GDM1 (cell line): ENCODE data around the gene GABPA.
"Not testable (repeated sequence)": the region's sequence is repeated elsewhere in the genome, so short reads cannot be mapped to it uniquely, and the experiment has no call there.

Experiments used
- DNase-seq: peaks from one replicate; lab custom pipeline; 2025; lab: John Stamatoyannopoulos, UW

GABPA gene

GRCh38 chr21:25734904-25735645, at the start of gene GABPA, which contains the start of gene ATP5PF:
TSS of gene GABPA (plus strand) at chr21:25734972. CDS start at chr21:25741599, 6,627 bp downstream.
TSS of gene ATP5PF (minus strand) at chr21:25734904. CDS start at chr21:25729794, 5,110 bp downstream.
- DNase-seq, result peak; percentile 97

DNA sequence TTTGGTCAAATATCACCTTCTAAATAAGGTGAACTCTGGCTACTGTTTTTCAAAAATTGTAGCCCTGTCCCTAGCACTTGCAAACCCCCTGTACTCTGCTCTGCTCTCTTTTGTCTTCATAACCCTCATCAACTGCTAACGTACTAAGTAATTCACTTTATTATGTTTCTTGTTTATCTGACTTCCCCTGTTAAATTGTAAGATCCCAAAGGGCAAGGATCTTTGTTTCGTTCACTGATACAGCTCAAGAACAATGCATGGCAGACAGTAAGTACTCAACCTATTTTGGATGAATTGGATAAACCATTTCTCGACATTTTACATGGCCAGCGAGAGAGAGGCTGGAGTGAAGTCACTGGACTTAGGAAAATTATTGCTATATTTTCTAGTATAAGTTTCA, 47.0 kb upstream of the GABPA start:
- DNase-seq, result no peak

DNA sequence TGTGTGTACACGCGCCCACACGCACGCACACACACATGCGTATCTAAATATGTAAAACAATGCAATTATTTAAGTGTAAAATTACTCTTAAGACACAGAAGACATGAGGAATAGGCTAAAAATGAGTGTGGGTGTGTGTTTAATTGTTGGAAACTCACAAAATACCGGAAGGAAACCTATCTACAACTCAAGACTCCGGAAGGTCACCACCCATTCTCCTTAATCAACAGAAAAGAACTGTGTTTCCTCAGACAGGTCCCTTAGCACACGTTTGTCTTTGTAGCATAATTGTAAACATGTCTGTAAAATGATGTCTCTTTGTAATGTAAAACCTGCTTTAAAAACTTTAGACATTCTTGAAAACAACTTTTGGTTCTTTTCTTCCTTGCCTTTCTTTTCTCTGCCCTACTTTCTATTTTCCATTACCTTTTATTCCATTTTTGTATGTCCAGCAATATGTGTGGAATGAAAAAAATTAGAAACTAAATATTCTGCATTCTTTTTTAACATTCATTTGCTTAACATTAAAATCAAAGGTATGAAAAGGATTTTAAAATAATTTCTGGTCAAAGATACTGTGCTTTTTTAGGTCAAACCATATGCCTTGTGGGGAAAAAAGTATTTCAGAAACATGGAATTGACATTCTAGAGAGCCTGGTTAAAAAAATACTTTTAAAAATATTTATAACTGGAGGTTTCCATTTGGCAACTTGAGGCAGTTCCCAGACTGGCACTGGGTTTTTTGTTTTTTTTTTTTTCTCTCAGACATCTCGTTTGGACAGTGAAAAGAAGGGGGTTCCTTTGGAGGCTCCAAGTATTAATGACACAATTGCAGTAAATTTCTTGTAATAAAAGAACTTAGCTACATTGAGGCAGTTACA, 46.3 kb upstream of the GABPA start:
- DNase-seq, result no peak

GRCh38 chr21:25689226-25689625, 45.5 kb upstream of the GABPA start:
- DNase-seq, result no peak

DNA sequence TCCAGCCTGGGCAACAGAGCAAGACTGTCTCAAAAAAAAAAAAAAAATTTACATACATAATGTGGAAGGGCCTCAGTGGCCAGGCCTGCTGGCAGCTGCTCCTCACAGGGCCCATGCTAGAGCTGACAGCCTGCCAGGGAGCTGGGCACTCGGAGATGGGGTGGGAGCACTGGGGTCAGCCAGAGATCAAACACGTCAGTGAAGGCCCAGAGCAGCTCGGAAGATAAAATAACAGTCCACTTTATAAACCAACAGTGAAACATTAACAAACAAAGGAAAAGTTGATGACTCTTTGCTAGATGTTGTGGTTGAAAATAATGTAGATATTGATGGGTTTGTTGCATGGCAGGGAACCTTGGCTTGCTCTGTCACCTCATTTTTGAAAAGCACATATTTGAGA, 42.8 kb upstream of the GABPA start:
- no peak for DNase-seq

DNA sequence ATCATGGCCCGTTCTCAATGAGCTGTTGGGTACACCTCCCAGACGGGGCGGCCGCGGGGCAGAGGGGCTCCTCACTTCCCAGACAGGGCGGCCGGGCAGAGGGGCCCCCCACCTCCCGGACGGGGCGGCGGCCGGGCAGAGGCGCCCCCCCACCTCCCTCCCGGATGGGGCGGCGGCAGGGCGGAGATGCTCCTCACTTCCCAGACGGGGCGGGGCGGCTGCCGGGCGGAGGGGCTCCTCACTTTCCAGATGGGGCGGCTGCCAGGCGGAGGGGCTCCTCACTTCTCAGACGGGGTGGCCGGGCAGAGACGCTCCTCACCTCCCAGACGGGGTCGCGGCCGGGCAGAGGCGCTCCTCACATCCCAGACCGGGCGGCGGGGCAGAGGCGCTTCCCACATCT, 39.3 kb upstream of the GABPA start:
- DNase-seq, result not testable (repeated sequence)

DNA sequence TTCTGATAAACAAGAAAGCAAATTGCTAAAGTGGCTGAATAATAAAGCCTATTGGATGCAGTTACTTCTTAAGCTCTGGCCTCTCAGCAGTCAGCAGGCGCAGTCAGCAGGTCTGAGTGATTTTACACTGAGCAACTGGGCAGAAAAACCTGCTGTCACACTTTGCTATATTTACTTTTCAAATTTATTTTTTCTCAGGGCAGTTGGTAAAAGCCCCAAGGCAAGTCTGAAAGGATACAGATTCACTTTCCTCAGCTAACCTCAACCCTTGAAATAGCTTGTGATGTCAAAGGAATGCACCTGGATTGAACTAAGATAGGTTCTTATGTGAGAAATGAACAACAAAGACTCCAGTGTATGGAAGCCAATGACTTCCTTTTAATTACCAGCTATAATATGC, 34.0 kb upstream of the GABPA start:
- DNase-seq, result no peak

DNA sequence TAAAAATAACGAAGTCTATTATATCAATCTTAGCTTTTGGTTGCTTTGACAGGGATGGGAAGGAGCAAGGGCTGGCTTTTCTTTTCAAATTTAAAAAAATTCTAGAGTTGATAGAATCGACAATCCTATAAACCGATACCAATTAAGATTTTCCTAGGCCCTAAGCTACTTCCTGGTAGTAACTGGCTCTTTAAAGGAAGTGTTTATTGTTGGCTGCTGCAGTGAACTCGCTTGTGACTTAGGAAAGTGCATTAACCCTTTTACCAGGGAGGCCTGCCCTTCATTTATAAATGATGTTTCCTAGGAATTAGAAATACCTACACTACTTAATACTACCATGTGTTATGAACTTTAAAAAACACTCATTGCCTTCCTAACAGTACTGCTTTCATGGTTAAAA, 33.2 kb upstream of the GABPA start:
- no peak for DNase-seq

DNA sequence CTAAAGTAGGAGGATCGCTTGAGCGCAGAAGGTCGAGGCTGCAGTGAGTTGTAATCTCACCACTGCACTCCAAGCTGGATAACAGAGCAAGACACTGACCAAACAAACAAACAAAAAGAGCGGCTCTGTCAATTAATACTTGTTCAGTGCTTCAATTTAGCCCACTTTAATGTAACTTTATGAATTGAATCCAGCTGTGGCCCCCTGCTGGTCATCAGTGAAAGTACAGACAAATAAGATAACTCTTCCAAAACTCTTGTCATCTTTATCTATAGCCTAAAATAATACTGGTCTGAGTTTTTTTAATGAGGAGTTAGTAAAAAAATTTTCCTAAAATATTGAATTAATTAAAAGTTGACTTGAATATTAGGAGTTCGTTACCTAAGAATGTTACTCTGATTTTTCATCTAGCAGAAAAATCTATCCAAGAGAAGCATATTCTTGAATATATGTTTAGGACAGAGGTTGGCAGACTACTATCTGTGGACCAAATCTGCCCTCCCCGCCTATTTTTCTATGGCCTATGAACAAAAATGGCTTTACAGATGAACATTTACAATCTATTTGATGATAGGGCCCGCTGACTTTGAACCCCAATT, 26.2 kb upstream of the GABPA start:
- no peak for DNase-seq

GRCh38 chr21:25709684-25710265, 25.0 kb upstream of the GABPA start:
- DNase-seq, result no peak

DNA sequence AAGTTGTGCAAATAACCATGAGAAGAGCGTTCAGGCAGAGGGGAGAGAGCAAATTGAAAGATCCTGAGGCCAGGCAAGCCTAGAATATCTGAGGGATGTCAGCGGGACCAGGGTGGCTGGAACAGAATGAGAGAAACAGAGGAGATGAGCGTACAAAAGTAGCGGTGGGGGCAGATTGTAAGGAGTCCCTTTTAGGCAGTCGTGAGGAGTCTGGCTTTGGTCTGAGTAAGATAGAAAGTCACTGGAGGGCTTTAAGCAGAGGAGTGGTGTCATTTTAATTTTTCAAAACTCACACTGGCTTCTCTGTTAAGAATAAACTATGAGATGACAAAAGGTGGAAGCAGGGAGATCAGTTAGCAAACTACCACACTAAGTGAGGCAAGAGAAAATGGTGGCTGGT, 24.2 kb upstream of the GABPA start:
- no peak for DNase-seq

GRCh38 chr21:25714066-25714465, 20.7 kb upstream of the GABPA start:
- not testable (repeated sequence) for DNase-seq

- DNase-seq, result no peak
Observed at GRCh38 chr21:25717491-25718147, 17.2 kb upstream of the GABPA start.

- DNase-seq, result no peak
Observed at GRCh38 chr21:25721987-25722386, 12.8 kb upstream of the GABPA start.

DNA sequence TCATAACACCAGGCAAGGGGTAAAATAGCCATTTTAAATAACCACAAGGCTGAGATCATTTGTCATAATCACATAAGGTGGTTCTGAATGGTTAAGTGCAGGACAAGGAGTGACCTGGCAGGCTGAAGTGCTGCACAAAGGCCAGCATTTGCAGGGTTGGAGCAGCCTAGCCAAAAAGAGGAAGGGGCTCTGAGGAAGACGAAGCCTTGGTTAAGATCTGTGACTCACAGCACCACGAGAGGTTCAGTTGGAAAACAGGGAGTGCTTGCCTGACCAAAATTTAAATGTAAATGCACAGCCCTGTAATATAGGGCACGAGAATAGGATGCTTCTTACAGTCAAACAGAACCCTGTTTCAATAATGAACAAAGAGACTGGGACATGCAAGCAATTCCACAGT, 12.1 kb upstream of the GABPA start:
- peak; percentile 70 for DNase-seq

DNA sequence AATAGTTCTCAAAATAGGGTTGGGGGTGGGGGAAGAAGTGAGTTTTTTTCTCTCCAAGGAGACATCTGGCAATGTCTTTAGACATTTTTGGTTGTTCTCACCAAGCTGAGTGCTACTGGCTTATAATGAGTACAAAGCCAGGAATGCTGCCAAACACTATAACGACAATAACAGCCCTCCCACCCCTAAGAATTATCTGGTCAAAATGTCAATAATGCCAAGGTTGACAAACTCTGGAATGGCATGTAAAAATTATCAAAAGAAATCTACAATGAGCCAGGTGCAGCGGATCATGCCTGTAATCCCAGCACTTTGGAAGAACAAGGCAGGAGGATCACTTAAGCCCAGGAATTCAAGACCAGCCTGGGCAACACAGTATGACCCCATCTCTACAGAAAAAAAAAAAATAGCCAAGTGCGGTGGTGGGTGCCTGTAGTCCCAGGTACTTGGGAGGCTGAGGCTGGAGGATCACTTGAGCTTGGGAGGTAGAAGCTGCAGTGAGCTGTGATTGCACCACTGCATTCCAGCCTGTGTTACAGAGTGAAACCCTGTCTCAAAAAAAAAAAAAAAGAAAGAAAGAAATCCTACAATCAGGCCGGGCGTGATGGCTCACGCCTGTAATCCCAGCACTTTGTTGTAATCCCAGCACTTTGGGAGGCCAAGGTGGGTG, 2.5 kb upstream of the GABPA start:
- no peak for DNase-seq

DNA sequence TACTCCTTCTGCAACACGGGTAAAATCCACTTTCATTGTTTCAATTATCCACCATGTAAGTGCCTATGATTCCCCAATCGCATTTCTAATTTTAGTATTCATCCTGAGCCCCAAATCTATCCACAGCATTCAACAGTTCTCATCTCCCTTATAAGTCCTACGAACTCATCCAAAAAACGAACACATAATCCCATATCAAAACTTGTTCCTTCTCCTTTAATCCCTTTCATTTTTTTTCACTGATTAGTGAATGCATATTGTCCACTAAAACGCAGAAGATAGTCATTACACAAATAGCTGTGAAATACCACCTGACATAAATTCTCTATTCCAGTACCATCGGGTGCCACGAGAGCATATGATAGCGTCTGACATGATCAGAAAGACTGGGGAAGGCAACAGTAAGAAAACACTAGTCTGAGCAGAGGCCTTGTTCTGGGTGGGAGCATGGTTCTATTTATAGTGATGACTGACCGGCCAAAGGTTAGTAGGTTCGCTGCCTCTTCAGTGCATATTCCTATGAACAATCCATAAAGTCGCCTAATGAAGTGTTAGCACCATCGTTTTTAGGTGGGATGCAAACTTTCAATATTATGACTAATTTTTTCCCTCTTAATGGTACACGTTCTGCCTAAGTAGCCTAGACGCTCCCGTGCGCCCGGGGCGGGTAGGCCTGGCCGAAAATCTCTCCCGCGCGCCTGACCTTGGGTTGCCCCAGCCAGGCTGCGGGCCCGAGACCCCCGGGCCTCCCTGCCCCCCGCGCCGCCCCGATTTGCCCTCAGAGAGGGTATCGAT, 716 bp upstream of the GABPA start:
- DNase-seq, result no peak

DNA sequence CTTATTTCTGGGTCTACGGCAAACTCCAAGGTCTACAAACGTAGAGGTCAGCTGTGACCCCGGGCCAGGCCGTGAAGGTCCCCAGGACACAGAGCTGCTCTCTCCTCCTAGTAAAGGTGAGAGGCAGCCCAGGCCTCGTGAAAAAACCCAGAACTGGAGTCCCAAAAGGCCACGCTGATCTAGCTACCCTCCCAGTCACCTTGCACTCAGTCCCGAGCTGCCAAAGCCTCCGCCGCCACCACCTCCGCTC, 193 bp upstream of the GABPA start:
- DNase-seq, result no peak

DNA sequence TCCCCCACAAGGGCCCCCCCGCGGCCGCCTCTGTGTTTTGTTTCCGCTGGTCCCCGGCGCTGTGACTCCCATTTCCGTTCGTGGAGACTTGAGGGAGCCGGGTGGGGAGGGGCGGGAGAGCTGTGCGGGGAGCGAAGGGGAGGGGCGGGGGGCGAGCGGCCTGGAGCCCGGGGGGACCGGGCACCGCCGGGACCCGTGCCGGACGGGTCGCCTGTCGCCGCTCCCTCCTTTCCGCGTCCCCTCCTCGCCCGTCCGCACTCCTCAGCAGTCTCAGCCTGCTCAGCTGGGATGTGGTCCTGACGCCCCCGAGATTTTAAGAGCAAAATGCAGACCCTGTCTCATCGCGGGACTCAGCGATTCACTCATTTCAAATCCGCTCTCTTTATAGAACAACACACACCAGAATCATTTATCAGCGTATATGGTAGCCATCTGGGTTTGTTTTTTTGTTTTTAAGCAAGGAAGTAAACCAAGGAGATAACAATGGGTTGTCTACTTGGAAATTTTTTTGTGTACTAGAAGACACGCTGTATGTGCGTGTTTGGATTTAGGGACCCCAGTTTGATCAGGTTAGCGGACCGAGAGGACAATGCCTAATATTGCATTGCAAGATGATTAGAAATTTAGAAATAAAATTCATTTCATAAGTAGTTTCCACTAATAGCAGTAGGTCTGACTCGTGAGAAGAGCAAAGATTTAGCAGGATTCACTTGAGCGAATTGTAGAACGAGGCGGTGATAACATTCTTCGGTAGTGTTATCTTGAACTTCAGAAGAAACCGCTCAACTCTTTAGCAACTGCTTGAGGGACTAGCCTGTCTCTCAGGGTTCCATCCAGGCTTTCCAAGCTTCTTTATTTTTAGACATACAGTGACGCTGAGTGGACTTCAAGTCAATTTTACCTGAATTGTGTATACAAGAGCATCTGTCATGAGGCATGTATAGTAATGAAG, 1.1 kb downstream of the GABPA start:
- peak; percentile 78 for DNase-seq

DNA sequence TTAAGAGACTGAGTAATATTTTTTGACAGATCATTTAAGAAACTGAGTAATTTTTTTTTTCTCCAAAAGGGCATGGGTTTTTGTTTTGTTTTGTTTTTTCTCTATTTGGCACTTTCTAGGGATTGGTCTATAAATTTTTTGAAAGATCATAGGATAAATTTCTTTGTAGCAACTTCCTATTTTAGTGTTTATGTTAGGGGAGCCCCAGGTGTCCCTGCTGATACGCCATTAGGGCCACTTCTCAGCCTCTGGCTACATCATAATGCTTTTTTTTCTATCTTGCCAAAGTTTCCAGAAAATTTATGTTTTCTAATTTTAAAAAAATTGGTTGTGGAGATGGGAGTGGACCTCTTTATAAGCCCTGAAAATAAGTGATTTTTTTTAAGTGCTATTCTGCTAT, 2.6 kb downstream of the GABPA start:
- DNase-seq, result no peak
